CD4-positive, alpha-beta T cell treated with Interleukin-21 for 1 hour (primary cell): ENCODE measurements around the gene NBDY.
"Not testable (repeated sequence)": the region's sequence is repeated elsewhere in the genome, so short reads cannot be mapped to it uniquely, and the experiment has no call there.

Experiments
- DNase-seq: peaks from one replicate; pipeline ENCODE4 v3.0.0-alpha.2; 2020

The NBDY gene

GRCh38 chrX:56803850-56804681, 75.0 kb downstream of the NBDY start:
- DNase-seq: no peak

GRCh38 chrX:56804867-56805266, 75.8 kb downstream of the NBDY start:
- no peak for DNase-seq

- no peak for DNase-seq
Measured at GRCh38 chrX:56805399-56805798, 76.4 kb downstream of the NBDY start.

- not testable (repeated sequence) for DNase-seq
Measured at GRCh38 chrX:56806176-56806575, 77.1 kb downstream of the NBDY start.

- DNase-seq: no peak
Measured at GRCh38 chrX:56811599-56811998, 82.6 kb downstream of the NBDY start.

- peak; percentile 65 for DNase-seq
Measured at GRCh38 chrX:56812515-56813105, 83.6 kb downstream of the NBDY start.

- peak; percentile 64 for DNase-seq
Measured at GRCh38 chrX:56813318-56813837, 84.3 kb downstream of the NBDY start.

- no peak for DNase-seq
Measured at GRCh38 chrX:56817179-56817578, 88.1 kb downstream of the NBDY start.

GRCh38 chrX:56826020-56826419, 97.0 kb downstream of the NBDY start:
- DNase-seq: no peak

GRCh38 chrX:56833626-56834025, 104.6 kb downstream of the NBDY start:
- no peak for DNase-seq

GRCh38 chrX:56853436-56853835, 124.4 kb downstream of the NBDY start:
- no peak for DNase-seq

GRCh38 chrX:56857042-56857441, 128.0 kb downstream of the NBDY start:
- no peak for DNase-seq

- no peak for DNase-seq
Measured at GRCh38 chrX:56860888-56861287, 131.8 kb downstream of the NBDY start.
